GM21825 (cell line): ENCODE measurements around the gene TFDP1.

ENCODE experiments used
- ATAC-seq: cut with Tn5 transposase; IDR thresholded peaks from one replicate; pipeline ENCODE4 v1.9.1; 2021; ENCODE audit warnings: mild to moderate bottlenecking, moderate library complexity; ENCODE audit not compliant: unreplicated experiment

The TFDP1 gene

GRCh38 chr13:113644800-113645199 is 60.2 kb downstream of the TFDP1 start:
- no peak for ATAC-seq

- no peak for ATAC-seq
These were observed 60.8 kb downstream of the TFDP1 start for GRCh38 chr13:113645329-113645728.

DNA sequence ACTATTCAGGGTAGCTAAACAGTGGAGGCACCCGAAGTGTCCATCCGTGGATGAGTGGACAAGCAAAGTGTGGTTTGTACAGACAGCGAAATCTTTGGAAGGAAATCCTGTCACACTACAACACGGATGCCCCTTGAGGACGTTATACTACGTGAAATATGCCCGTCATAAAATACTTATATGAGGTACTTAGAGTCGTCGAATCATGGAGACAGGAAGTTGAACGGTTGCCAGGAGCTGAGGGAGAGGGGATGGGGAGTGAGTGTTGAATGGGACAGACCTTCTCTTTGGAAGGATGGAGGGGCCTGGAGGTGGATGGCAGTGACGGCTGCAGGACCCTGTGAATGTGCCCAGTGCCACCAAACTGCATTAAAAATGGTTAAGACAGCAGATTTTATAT is 61.8 kb downstream of the TFDP1 start:
- no peak for ATAC-seq

GRCh38 chr13:113646921-113647340 is 62.4 kb downstream of the TFDP1 start:
- ATAC-seq, result no peak

GRCh38 chr13:113647351-113648215 is 63.0 kb downstream of the TFDP1 start:
- ATAC-seq, result no peak

DNA sequence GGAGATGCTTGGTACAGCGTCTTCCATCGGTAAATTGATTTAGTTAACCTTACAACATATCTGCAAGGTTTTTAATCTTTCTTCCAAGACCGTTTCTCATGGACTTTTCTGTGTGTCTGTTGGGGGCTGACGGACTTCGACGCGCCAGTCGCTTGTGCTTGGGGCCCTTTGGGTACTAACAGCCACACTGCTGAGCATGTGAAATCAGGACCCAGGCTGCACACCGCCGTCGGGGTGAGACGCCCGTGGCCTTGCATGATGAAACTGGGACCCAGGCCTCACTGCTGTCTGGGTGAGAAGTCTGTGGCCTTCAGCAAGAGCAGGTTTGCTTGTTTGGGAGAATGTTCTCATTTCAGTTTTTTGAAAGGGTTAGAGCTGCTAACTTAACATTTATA is 63.7 kb downstream of the TFDP1 start:
- ATAC-seq, result no peak

DNA sequence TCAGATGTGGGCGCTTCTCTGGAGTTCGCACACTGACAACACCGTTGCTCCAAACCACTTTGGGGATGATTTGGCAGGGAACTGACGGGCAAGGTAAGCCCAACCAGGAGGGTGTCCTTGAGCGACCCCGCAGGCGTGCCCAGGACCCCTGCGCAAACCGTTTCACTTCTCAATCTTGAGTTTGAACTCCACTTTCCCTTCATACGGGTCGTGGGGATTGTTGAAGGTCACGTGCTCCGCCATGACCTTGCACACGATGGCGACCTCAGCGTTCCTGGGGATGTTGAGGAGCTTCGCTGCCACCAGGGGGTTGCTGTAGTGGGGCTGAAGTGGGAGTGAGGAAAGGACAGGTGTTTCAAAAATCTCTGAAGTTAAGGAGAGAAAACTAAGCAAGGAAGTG is 64.7 kb downstream of the TFDP1 start:
- no peak for ATAC-seq

GRCh38 chr13:113650275-113650674 is 65.7 kb downstream of the TFDP1 start:
- ATAC-seq, result no peak

- no peak for ATAC-seq
These were observed 66.2 kb downstream of the TFDP1 start for GRCh38 chr13:113650731-113651148.

DNA sequence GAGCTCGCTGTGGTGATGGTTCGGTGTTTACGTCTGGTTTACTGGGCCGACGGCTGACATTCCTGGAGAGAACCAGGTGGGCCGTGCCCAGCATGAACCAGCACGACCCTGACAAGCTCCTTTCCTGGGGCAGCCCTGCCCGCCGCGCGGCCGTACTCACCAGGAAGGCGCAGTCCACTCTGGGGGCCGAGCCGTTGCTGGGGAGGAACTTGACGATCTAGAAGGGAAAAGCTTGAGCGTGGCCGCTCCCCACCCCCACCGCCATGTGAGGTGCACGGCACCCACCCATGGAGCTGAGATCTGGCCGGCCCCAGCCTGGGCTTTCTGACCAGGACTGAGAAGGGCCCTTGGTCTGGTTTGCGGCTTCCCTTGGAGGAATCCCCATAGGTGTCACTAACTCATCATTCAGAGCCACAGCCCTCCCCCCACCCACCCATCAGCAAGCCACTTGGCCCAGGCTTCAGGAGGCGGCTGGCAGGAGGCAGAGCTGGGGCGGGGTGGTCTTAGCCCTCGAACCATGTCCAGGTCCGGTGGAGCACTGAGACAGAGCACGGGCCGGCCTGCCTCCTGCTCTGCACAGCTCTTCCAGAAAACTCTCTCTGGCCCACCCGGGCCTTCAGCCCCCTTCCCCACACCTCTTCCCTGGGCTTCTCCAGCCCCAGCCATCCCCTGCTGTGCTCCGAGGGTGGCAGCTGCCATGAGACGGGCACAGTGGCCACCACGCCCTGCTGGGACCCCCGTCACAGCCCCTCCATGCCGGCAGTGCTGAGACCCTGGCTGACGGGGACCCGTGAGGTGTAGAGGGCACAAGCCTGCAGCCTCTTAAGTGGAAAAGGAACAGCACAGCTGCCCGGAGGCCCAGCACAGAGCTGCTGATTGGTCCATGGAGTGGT is 67.2 kb downstream of the TFDP1 start:
- no peak for ATAC-seq

- no peak for ATAC-seq
These were observed 68.1 kb downstream of the TFDP1 start for GRCh38 chr13:113652404-113653263.

DNA sequence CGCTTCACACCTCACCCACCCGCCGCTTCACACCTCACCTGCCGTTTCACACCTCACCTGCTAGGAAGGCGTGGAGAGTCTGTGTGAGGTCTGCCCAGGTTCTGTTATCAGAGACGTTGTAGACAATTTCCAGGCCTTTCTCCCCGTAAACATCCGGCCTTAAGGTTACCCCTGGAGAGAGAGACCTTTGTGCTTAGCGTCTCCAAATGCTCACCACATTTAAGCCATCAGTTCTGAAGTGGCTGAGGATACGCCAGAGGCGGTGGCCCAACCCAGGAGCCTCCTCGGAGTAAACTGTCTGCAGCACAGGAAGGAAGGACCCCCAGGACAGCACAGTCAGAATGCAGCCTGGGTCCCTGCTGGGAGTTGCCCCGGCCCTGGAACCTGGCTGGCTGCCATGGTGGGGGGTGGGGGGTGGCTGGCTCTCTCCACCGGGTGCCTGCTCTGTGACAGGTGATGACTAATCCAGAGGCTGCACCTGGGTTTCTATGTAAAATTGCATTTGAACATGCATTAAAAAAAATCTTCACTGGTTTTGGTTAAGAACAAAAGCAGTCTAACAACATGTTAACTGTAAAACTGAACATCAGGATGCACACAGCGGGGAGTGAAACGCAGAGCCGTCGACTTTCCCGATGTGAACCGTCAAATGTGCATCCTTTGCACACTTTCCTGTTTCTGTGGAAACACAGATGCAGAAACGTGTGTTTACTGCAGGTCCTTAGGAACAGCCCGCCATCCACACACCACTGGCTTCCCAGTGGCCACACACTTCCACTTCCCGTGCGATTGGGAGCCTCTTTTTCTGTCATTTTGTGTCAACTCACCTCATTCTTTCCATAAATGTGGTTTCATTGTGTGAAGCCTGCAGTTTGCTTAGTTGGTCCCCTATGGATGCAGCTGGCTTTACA is 69.0 kb downstream of the TFDP1 start:
- no peak for ATAC-seq

DNA sequence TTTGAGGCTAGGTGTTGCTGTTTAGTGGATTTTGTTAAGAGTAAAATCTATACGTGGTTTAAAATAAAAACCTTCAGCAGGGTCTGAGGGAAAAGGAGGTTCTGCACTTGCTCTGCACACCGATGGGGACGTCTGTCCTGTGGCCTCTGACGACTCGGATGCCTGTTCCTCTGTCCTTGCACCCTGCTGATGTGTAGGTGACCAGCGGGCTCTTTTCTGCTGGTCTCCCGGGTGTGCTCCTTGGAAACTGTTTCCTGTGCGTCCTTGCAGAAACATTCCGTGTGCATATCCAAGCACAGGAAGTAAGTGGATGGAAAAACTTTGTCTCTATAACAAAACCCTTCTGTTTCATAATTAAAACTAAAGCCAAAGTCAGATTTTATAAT is 69.6 kb downstream of the TFDP1 start:
- no peak for ATAC-seq

DNA sequence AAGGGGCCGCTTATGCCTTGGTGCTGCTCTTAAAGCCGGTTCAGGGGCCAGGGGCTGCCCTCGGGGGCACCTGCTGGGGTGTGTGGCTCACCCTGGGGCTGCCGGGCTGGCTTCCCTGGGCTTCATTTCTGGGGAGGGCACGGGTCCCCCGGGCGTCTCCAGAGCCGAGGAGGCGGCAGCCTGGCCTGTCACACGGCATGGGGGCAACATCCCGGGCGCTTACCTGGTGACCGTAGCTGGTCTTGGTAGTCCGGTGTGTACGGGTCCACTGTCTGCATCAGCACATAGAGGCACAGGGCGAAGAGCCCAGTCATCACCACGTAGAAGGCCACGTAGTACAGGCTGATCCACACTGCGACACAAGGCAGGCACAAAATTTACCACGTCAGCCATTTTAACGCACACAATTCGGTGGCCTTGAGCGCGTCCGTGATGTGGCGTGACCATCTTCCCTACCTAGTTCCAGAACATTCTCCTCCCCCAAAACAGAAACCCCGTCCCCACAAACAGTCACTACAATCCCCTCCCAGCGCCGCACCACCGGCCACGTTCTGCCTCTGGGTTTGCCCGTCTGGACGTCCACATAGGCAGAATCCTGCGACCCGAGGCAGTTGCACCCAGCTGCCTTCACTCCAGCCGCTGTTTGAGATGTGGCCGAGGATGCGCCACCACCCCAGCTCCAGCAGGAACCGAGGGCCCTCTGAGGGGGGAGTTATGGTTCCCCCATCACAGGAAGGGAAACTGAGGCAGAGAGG is 70.2 kb downstream of the TFDP1 start:
- ATAC-seq, result no peak

DNA sequence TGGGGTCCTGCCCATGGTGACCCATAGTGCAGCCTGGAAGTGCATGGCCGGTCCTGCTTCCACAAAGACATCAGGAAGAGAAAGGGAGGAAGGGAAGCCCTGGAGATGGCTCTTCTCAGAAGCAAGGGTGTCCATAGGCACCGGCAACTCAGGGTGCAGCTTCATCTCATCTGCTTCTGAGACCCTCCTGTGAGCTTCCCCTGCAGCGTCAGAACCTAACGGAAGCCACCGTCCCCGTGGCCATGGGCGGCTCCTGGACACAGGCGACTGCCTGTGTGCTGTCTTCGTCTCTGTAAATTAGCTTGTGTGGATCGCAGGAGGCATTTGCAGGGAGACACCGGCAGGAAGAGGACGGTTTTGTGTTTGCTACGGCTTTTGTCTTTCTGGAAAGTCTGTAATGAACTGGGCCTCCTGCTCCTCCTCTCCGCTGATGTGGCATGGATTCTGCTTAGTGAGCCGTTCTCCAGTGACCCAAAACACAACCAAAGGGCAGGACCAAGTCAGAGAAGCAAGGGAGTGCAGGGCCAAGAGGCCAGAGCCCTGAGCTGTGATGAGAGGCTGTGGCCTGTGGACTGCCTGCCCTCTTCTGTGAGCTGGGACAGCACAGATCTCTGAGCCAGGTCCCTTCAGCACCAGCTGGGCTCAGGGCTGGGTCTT is 70.9 kb downstream of the TFDP1 start:
- ATAC-seq, result no peak

DNA sequence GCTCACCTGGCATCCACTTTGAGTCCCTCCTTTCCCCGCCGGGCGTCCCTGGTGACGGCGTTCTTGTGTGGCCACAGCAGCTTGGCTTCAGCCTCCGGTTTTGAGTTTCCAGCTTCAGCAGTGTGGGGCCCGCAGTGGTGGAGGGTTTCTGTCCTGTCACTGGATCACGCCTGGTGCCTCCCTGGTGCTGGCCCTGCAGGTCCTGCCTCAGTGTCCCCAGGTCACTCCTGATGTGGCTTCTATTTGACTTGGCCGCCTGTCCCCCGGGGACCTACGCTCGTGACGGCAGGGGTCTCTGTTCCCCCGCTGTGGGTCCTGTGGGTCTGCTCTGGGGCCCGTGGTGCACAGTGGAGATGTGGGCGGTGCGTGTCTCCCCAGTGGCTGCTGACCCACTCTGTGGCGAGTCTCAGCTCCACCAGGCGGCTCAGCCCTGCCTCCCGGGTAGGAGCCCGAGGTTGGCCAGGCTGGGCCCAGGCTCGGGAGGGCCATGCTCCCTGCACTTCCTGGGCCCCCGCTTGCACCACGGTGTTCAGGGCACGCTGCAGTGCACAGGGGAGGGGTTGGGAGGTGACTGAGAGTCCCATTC is 71.5 kb downstream of the TFDP1 start:
- ATAC-seq, result no peak

DNA sequence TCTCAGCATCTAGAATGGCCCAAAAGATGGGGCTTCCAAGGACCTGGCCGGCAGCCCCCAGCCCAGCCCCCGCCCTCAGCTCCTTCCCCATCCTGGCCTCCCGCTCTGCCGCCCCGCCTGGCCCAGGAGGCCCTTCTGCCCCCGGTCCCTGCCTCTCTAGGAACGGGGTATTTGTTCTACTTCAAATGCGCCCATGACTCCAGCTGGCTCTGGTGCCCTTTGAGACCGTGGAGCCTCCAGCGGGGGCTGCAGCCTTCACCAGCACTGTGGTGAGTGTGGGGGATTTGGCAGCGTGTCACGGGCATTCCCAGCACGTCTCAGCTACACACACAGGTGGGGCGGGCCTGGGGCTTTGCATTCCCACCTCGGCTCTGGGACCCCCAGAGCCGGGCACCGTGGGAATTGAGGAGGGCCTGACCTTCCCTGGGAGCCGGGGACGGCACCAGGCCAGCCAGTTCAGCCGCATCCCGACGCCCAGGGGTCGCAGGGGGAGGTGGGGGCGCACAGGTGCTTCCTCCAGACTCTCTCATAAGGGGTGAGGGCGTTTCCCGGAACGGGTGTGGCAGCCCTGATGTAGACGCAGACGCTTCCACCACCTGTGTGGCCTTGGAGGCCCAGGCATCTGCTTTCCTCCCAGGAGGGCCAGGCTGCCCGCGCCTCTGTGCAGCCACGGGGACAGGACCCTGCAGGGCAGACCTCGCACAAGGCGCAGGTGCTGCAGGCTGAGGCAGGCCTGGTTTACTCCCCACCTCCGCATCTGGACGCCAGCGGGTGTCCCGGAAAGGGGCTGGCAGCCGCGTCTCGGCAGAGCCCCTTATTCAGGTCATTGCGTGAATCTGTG is 72.5 kb downstream of the TFDP1 start:
- ATAC-seq, result no peak
